ENCODE data around the gene GPR142. TPM values are rescaled to one million over a fixed set of nuclear protein-coding genes. Genes with fewer than 3 reads are reported as not detected.

Gene GPR142
- total and polyA plus RNA-seq, 2 of the 13 experiments (the other 11 are each of a cell fraction or from before 2014, with no cell fraction given), result not detected

GRCh38 chr17:74354123-74354522, 13.2 kb upstream of the GPR142 start:
- Histone ChIP-seq H3K27ac (ENCODE audit: extremely low read length, insufficient read depth, low read length) (no peak overlapping the region), H3K4me2 (ENCODE audit: low read depth, low read length) (0 out of 2 replicates have a peak overlapping the region, but pooled peaks have one; percentile 9), H3K79me2 (ENCODE audit: insufficient read depth, low read length) (no peaks in the 10 kb centered on the region), H3K4me1 (ENCODE audit: insufficient read depth, low read length) (no peaks in the 10 kb centered on the region), H3K9ac (ENCODE audit: insufficient read depth, low read depth, low read length) (no peak overlapping the region), H3K27me3 (ENCODE audit: control insufficient read depth in 1 of 2, insufficient read depth in 2 of 2, low read length in 2 of 2) (peaks cover 17 to 88% of the 10 kb centered on the region in 2 experiments; a peak in 4 of 5 replicates), H2AFZ (ENCODE audit: low read length) (no peak overlapping the region), H3K9me3 (ENCODE audit: low read length) (no peaks in the 10 kb centered on the region), H4K20me1 (ENCODE audit: insufficient read depth, low read length) (peaks cover 3% of the 10 kb centered on the region; the same call in 1 of the 2 replicates), H3K4me3 (replicated peaks in 1 of 3; ENCODE audit: insufficient read depth in 1 of 3, low read depth in 2 of 3, low read length in 3 of 3) (no peak overlapping the region), H3K36me3 (replicated peaks in 1 of 2; ENCODE audit: control insufficient read depth in 1 of 2, insufficient read depth in 2 of 2, low read length in 2 of 2) (no peaks in the 10 kb centered on the region)
- intact Hi-C loops (cut with micrococcal nuclease; ENCODE audit: unreplicated experiment), result loop anchor here (1.0 kb wide), 1 partner anchor 53 kb away; no protein-coding TSS in a partner anchor
- ATAC-seq (peak; percentile 92), FAIRE-seq (peak; percentile 4), DNase-seq (ENCODE audit: low spot score) (peak; percentile 67)
- no TSS peak for BruUV-seq (replicated peaks)
- POLR2A ChIA-PET, result no interaction called here
- WGBS (ENCODE audit: low lambda C conversion rate), result 5% methylated on average over 17 of the region's 29 CpGs
- in situ Hi-C loops (cut with HindIII; ENCODE audit: extremely low pct_ligation_motif_present, low pct_unique_long_range_greater_than_20kb), result loop anchor here (5.0 kb wide), 1 partner anchor 52 kb away; no protein-coding TSS in a partner anchor
- CTCF ChIA-PET (ENCODE audit: low intra/inter-chr PET ratio, low total read pairs), result interaction anchor here (1.5 to 1.8 kb wide), 3 partner anchors 53 to 179 kb away, joined by 7 to 9 read pairs (median 9); no protein-coding TSS in a partner anchor
- TF ChIP-seq ZBTB26 (CRISPR knock-in tag; IDR thresholded peaks at IDR 0.05; ENCODE audit: borderline replicate concordance) (0 out of 2 replicates have a peak, but pooled peaks have one; percentile 48), ZIK1 (CRISPR knock-in tag; IDR thresholded peaks at IDR 0.05; ENCODE audit: borderline replicate concordance, low read depth) (no peak), SKI (IDR thresholded peaks at IDR 0.05; ENCODE audit: partially characterized antibody) (no peak), ZNF510 (CRISPR knock-in tag; IDR thresholded peaks at IDR 0.05; ENCODE audit: low read depth) (no peak), CHCHD3 (CRISPR knock-in tag; IDR thresholded peaks at IDR 0.05) (0 out of 2 replicates have a peak, but pooled peaks have one; percentile 84), XRCC5 (optimal IDR thresholded peaks at IDR 0.05; ENCODE audit: low read length) (peak; percentile 98), CREB1 (IDR thresholded peaks at IDR 0.05) (no peak), CREB1 (CRISPR knock-in tag; IDR thresholded peaks at IDR 0.05) (no peak), IRF2 (CRISPR knock-in tag; IDR thresholded peaks at IDR 0.05) (peak; percentile 73), ZNF124 (CRISPR knock-in tag; IDR thresholded peaks at IDR 0.05) (peak; percentile 59; the same call in 1 of the 2 replicates), TBX3 (IDR thresholded peaks at IDR 0.05; ENCODE audit: borderline replicate concordance) (no peak), MAF1 (CRISPR knock-in tag; IDR thresholded peaks at IDR 0.05; ENCODE audit: borderline replicate concordance) (peak; percentile 34; the same call in 1 of the 2 replicates), ZNF781 (CRISPR knock-in tag; IDR thresholded peaks at IDR 0.05; ENCODE audit: borderline replicate concordance, not compliant biosample characterization) (no peak), CBX1 (IDR thresholded peaks at IDR 0.05; ENCODE audit: low read depth) (peak; percentile 59), EZH2 (conservative IDR thresholded peaks at IDR 0.05; ENCODE audit: low read depth, low read length) (0 out of 2 replicates have a peak, but pooled peaks have one; percentile 33)
- TF ChIP-seq, protein P1, sequence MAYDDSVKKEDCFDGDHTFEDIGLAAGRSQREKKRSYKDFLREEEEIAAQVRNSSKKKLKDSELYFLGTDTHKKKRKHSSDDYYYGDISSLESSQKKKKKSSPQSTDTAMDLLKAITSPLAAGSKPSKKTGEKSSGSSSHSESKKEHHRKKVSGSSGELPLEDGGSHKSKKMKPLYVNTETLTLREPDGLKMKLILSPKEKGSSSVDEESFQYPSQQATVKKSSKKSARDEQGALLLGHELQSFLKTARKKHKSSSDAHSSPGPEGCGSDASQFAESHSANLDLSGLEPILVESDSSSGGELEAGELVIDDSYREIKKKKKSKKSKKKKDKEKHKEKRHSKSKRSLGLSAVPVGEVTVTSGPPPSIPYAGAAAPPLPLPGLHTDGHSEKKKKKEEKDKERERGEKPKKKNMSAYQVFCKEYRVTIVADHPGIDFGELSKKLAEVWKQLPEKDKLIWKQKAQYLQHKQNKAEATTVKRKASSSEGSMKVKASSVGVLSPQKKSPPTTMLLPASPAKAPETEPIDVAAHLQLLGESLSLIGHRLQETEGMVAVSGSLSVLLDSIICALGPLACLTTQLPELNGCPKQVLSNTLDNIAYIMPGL (CRISPR knock-in tag; IDR thresholded peaks at IDR 0.05; ENCODE audit: borderline replicate concordance in 1 of 2, low read depth in 1 of 2), result peak; percentile 92 to 94
- TF ChIP-seq, protein P2, sequence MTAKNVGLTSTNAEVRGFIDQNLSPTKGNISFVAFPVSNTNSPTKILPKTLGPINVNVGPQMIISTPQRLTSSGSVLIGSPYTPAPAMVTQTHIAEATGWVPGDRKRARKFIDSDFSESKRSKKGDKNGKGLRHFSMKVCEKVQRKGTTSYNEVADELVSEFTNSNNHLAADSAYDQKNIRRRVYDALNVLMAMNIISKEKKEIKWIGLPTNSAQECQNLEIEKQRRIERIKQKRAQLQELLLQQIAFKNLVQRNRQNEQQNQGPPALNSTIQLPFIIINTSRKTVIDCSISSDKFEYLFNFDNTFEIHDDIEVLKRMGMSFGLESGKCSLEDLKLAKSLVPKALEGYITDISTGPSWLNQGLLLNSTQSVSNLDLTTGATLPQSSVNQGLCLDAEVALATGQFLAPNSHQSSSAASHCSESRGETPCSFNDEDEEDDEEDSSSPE (CRISPR knock-in tag; IDR thresholded peaks at IDR 0.05), result no peak
- TF ChIP-seq, protein P3, sequence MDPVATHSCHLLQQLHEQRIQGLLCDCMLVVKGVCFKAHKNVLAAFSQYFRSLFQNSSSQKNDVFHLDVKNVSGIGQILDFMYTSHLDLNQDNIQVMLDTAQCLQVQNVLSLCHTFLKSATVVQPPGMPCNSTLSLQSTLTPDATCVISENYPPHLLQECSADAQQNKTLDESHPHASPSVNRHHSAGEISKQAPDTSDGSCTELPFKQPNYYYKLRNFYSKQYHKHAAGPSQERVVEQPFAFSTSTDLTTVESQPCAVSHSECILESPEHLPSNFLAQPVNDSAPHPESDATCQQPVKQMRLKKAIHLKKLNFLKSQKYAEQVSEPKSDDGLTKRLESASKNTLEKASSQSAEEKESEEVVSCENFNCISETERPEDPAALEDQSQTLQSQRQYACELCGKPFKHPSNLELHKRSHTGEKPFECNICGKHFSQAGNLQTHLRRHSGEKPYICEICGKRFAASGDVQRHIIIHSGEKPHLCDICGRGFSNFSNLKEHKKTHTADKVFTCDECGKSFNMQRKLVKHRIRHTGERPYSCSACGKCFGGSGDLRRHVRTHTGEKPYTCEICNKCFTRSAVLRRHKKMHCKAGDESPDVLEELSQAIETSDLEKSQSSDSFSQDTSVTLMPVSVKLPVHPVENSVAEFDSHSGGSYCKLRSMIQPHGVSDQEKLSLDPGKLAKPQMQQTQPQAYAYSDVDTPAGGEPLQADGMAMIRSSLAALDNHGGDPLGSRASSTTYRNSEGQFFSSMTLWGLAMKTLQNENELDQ (CRISPR knock-in tag; IDR thresholded peaks at IDR 0.05; ENCODE audit: borderline replicate concordance), result peak; percentile 24; the same call in 1 of the 2 replicates

Measured in HepG2 (cell line).